Activated naive CD4-positive, alpha-beta T cell treated with anti-CD3 and anti-CD28 coated beads, Interleukin-2, amount 10 ng/mL, durations not matched to agents 7 days and 5 days (primary cell): ENCODE data around the gene HECW1.

Source experiments
- CTCF ChIA-PET: fragments of 350-600 bp; sonication (Branson Sonifier 250); formaldehyde crosslinking; loops from one replicate; lab custom pipeline; 2021; ENCODE audit warnings: antibody characterized with exemption; lab: Charles Lee
- DNase-seq: peaks from one replicate; pipeline ENCODE4 v3.0.0-alpha.2; 2020
- H3K27ac Mint-ChIP-seq: one replicate; pipeline ENCODE4 v1.8.0; 2021; ENCODE audit warnings: mild to moderate bottlenecking, moderate library complexity, mixed read lengths
- H3K27me3 Mint-ChIP-seq: one replicate; pipeline ENCODE4 v1.8.0; 2021; ENCODE audit warnings: mild to moderate bottlenecking, mixed read lengths
- H3K36me3 Mint-ChIP-seq: one replicate; pipeline ENCODE4 v1.8.0; 2021; ENCODE audit warnings: mixed read lengths
- H3K4me1 Mint-ChIP-seq: one replicate; pipeline ENCODE4 v1.8.0; 2021; ENCODE audit warnings: mixed read lengths
- H3K4me3 Mint-ChIP-seq: one replicate; pipeline ENCODE4 v1.8.0; 2021; ENCODE audit warnings: mild to moderate bottlenecking, moderate library complexity, mixed read lengths
- H3K9me3 Mint-ChIP-seq: one replicate; pipeline ENCODE4 v1.8.0; 2021; ENCODE audit warnings: mixed read lengths

HECW1 gene

GRCh38 chr7:43296306-43296705, 183.9 kb downstream of the HECW1 start:
- no peaks in the 10 kb centered on the region for H3K9me3 Mint-ChIP-seq
- H3K27ac Mint-ChIP-seq = no peak overlapping the region
- no peak overlapping the region for H3K4me3 Mint-ChIP-seq
- CTCF ChIA-PET = no interaction called here
- peaks cover 11% of the 10 kb centered on the region for H3K27me3 Mint-ChIP-seq
- no peak for DNase-seq
- no peaks in the 10 kb centered on the region for H3K4me1 Mint-ChIP-seq
- no peaks in the 10 kb centered on the region for H3K36me3 Mint-ChIP-seq

GRCh38 chr7:43298617-43299016, 186.2 kb downstream of the HECW1 start:
- H3K27me3 Mint-ChIP-seq = peaks cover 11% of the 10 kb centered on the region
- H3K36me3 Mint-ChIP-seq = no peaks in the 10 kb centered on the region
- no peaks in the 10 kb centered on the region for H3K4me1 Mint-ChIP-seq
- no peak for DNase-seq
- CTCF ChIA-PET = no interaction called here
- no peak overlapping the region for H3K27ac Mint-ChIP-seq
- H3K4me3 Mint-ChIP-seq = no peak overlapping the region
- no peaks in the 10 kb centered on the region for H3K9me3 Mint-ChIP-seq

GRCh38 chr7:43300121-43300520, 187.7 kb downstream of the HECW1 start:
- CTCF ChIA-PET = interaction anchor here (0.6 kb wide), 1 partner anchor 18 kb away, joined by 3 read pairs; no protein-coding TSS in a partner anchor
- peaks cover 2% of the 10 kb centered on the region for H3K4me1 Mint-ChIP-seq
- no peak overlapping the region for H3K27ac Mint-ChIP-seq

GRCh38 chr7:43302211-43302711, 189.8 kb downstream of the HECW1 start:
- CTCF ChIA-PET = interaction anchor here (0.6 to 0.7 kb wide), 2 partner anchors 92 to 138 kb away, joined by 3 read pairs; no protein-coding TSS in a partner anchor
- no peak overlapping the region for H3K27ac Mint-ChIP-seq
- no peaks in the 10 kb centered on the region for H3K36me3 Mint-ChIP-seq

More at GRCh38 chr7:43300121-43300520, 187.7 kb downstream of the HECW1 start:
- no peak for DNase-seq
- H3K4me3 Mint-ChIP-seq = no peak overlapping the region
- H3K27me3 Mint-ChIP-seq = peaks cover 7% of the 10 kb centered on the region
- H3K36me3 Mint-ChIP-seq = no peaks in the 10 kb centered on the region
- no peaks in the 10 kb centered on the region for H3K9me3 Mint-ChIP-seq

GRCh38 chr7:43302773-43303460, 190.5 kb downstream of the HECW1 start:
- H3K36me3 Mint-ChIP-seq = no peaks in the 10 kb centered on the region
- peaks cover 3% of the 10 kb centered on the region for H3K27me3 Mint-ChIP-seq
- peaks cover 3% of the 10 kb centered on the region for H3K4me1 Mint-ChIP-seq
- H3K4me3 Mint-ChIP-seq = no peak overlapping the region
- no peaks in the 10 kb centered on the region for H3K9me3 Mint-ChIP-seq
- H3K27ac Mint-ChIP-seq = no peak overlapping the region
- CTCF ChIA-PET = interaction anchor here (0.7 kb wide), 1 partner anchor 137 kb away, joined by 3 read pairs; no protein-coding TSS in a partner anchor
- DNase-seq = no peak

More at GRCh38 chr7:43302211-43302711, 189.8 kb downstream of the HECW1 start:
- Mint-ChIP-seq H3K9me3 (no peaks in the 10 kb centered on the region), H3K4me1 (peaks cover 3% of the 10 kb centered on the region), H3K27me3 (peaks cover 7% of the 10 kb centered on the region), H3K4me3 (no peak overlapping the region)
- DNase-seq = no peak

- peaks cover 3% of the 10 kb centered on the region for H3K27me3 Mint-ChIP-seq
- no peaks in the 10 kb centered on the region for H3K9me3 Mint-ChIP-seq
- no peak overlapping the region for H3K27ac Mint-ChIP-seq
- no peaks in the 10 kb centered on the region for H3K36me3 Mint-ChIP-seq
- peaks cover 3% of the 10 kb centered on the region for H3K4me1 Mint-ChIP-seq
- DNase-seq = no peak
- CTCF ChIA-PET = no interaction called here
- no peak overlapping the region for H3K4me3 Mint-ChIP-seq
These were observed 191.3 kb downstream of the HECW1 start for GRCh38 chr7:43303740-43304241.

- DNase-seq = no peak
- Mint-ChIP-seq H3K4me1 (peaks cover 3% of the 10 kb centered on the region), H3K27me3 (no peaks in the 10 kb centered on the region), H3K4me3 (no peak overlapping the region), H3K9me3 (no peaks in the 10 kb centered on the region), H3K36me3 (no peaks in the 10 kb centered on the region), H3K27ac (no peak overlapping the region)
- CTCF ChIA-PET = interaction anchor here (0.6 kb wide), 1 partner anchor 558 kb away, joined by 3 read pairs; no protein-coding TSS in a partner anchor
These were observed 194.0 kb downstream of the HECW1 start for GRCh38 chr7:43306404-43306803.

- DNase-seq = no peak
- Mint-ChIP-seq H3K4me1 (peaks cover 3% of the 10 kb centered on the region), H3K36me3 (no peaks in the 10 kb centered on the region), H3K9me3 (no peaks in the 10 kb centered on the region), H3K27me3 (no peaks in the 10 kb centered on the region), H3K27ac (no peak overlapping the region), H3K4me3 (no peak overlapping the region)
- CTCF ChIA-PET = no interaction called here
These were observed 195.1 kb downstream of the HECW1 start for GRCh38 chr7:43307522-43307921.

- H3K4me3 Mint-ChIP-seq = no peak overlapping the region
- H3K27ac Mint-ChIP-seq = no peak overlapping the region
- H3K4me1 Mint-ChIP-seq = peaks cover 6% of the 10 kb centered on the region
- DNase-seq = no peak
- H3K27me3 Mint-ChIP-seq = no peaks in the 10 kb centered on the region
- H3K36me3 Mint-ChIP-seq = no peaks in the 10 kb centered on the region
- H3K9me3 Mint-ChIP-seq = no peaks in the 10 kb centered on the region
- CTCF ChIA-PET = no interaction called here
These were observed 196.7 kb downstream of the HECW1 start for GRCh38 chr7:43308913-43309705.

GRCh38 chr7:43309706-43310022, 197.2 kb downstream of the HECW1 start:
- H3K4me3 Mint-ChIP-seq = no peak overlapping the region
- H3K36me3 Mint-ChIP-seq = no peaks in the 10 kb centered on the region
- no peaks in the 10 kb centered on the region for H3K9me3 Mint-ChIP-seq
- H3K4me1 Mint-ChIP-seq = peaks cover 9% of the 10 kb centered on the region
- no peak overlapping the region for H3K27ac Mint-ChIP-seq
- H3K27me3 Mint-ChIP-seq = no peaks in the 10 kb centered on the region
- CTCF ChIA-PET = no interaction called here
- no peak for DNase-seq

- Mint-ChIP-seq H3K27ac (no peak overlapping the region), H3K36me3 (no peaks in the 10 kb centered on the region), H3K27me3 (no peaks in the 10 kb centered on the region), H3K9me3 (no peaks in the 10 kb centered on the region), H3K4me3 (no peak overlapping the region), H3K4me1 (peaks cover 6% of the 10 kb centered on the region)
- CTCF ChIA-PET = no interaction called here
- no peak for DNase-seq
These were observed 198.6 kb downstream of the HECW1 start for GRCh38 chr7:43311052-43311451.

GRCh38 chr7:43311694-43312093, 199.2 kb downstream of the HECW1 start:
- Mint-ChIP-seq H3K36me3 (no peaks in the 10 kb centered on the region), H3K4me3 (no peak overlapping the region), H3K27me3 (no peaks in the 10 kb centered on the region), H3K4me1 (peaks cover 6% of the 10 kb centered on the region), H3K9me3 (no peaks in the 10 kb centered on the region), H3K27ac (no peak overlapping the region)
- DNase-seq = no peak
- CTCF ChIA-PET = interaction anchor here (0.9 kb wide), 1 partner anchor 128 kb away, joined by 3 read pairs; no protein-coding TSS in a partner anchor

GRCh38 chr7:43313628-43314378, 201.4 kb downstream of the HECW1 start:
- Mint-ChIP-seq H3K4me3 (no peak overlapping the region), H3K36me3 (no peaks in the 10 kb centered on the region), H3K27ac (no peak overlapping the region), H3K27me3 (no peaks in the 10 kb centered on the region), H3K4me1 (peaks cover 6% of the 10 kb centered on the region), H3K9me3 (no peaks in the 10 kb centered on the region)
- no peak for DNase-seq
- CTCF ChIA-PET = no interaction called here
